Measurements from ENCODE around the gene STAC3. TPM values are rescaled to one million over a fixed set of nuclear protein-coding genes. Genes with fewer than 3 reads are reported as not detected.

STAC3 gene
- total RNA-seq, 2 experiments from 2014 or later = 2.0 to 3.0 TPM

DNA sequence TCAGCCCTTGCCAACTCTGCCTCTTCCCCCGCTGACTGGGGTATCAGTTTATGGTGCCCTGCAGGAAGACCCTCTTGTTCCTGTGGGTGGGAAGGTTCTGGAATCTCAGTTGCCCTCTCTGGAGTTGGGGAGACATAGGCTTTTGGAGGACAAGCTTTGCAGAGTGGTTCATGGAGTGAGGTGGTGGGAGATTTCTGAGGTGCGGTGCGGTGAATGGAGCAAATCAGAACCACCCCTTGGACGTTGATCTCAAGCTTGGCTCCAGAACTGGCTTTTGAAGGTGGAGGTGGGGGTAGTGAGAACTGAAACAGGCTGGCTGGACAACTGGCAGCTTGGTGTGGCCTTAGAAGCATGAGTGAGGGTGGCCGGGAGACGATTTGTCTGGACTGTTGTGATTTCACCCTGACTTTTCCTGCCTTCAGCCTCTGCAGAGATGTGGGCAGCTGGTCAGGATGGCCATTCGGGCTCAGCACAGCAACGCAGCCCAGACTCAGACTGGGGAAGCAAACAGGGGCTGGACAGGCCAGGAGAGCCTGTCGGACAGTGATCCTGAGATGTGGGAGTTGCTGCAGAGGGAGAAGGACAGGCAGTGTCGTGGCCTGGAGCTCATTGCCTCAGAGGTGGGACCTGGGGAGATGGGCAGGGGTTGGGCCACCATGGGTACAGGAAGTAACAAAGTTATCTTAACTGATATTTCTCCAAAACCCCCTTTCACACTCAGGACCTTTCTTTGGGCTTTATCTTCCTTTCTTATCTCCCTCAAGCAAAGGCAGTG is 20.4 kb downstream of the STAC3 start:
- H3K27ac ChIP-seq (ENCODE audit: low read depth in 1 of 2, low read length in 2 of 2) = no peak overlapping the region
- no peak for DNase-seq
- no peaks in the 10 kb centered on the region for H3K9me3 Mint-ChIP-seq
- H3K4me3 Mint-ChIP-seq = peak overlapping the region; percentile 93
- peaks cover 63% of the 10 kb centered on the region for H3K4me1 ChIP-seq (ENCODE audit: insufficient read depth, low read length)
- H3K27me3 ChIP-seq (ENCODE audit: control insufficient read depth in 1 of 2, insufficient read depth in 2 of 2, low read length in 2 of 2) = peaks cover 10 to 21% of the 10 kb centered on the region in 2 experiments
- H3K27ac Mint-ChIP-seq = no peak overlapping the region
- intact Hi-C loops (cut with DNase I, micrococcal nuclease) = loop anchor here in 1 of 2 experiments (5.0 kb wide), 1 partner anchor 148 kb away; no protein-coding TSS in a partner anchor
- POLR2A ChIA-PET = interaction anchor here (1.3 to 2.7 kb wide), 5 partner anchors 9 to 161 kb away, joined by 3 to 48 read pairs (median 11); no protein-coding TSS in a partner anchor
- H3K27me3 Mint-ChIP-seq = peaks cover 22% of the 10 kb centered on the region
- H3K4me1 Mint-ChIP-seq (ENCODE audit: low read depth) = peaks cover 59% of the 10 kb centered on the region
- peaks cover 0 to 5% of the 10 kb centered on the region in 2 experiments for H3K9me3 ChIP-seq (ENCODE audit: control insufficient read depth in 1 of 2, insufficient read depth in 1 of 2, low read length in 2 of 2)
- ATAC-seq (ENCODE audit: poor library complexity) = no peak
- H3K36me3 Mint-ChIP-seq (ENCODE audit: low read depth) = peaks cover 48% of the 10 kb centered on the region
- TF ChIP-seq, protein P1, sequence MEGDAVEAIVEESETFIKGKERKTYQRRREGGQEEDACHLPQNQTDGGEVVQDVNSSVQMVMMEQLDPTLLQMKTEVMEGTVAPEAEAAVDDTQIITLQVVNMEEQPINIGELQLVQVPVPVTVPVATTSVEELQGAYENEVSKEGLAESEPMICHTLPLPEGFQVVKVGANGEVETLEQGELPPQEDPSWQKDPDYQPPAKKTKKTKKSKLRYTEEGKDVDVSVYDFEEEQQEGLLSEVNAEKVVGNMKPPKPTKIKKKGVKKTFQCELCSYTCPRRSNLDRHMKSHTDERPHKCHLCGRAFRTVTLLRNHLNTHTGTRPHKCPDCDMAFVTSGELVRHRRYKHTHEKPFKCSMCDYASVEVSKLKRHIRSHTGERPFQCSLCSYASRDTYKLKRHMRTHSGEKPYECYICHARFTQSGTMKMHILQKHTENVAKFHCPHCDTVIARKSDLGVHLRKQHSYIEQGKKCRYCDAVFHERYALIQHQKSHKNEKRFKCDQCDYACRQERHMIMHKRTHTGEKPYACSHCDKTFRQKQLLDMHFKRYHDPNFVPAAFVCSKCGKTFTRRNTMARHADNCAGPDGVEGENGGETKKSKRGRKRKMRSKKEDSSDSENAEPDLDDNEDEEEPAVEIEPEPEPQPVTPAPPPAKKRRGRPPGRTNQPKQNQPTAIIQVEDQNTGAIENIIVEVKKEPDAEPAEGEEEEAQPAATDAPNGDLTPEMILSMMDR (IDR thresholded peaks at IDR 0.05) = no peak
- CTCF ChIA-PET = interaction anchor here (2.2 to 8.3 kb wide), 3 partner anchors 8 to 16 kb away, joined by 21 to 127 read pairs (median 24); a partner anchor contains a TSS
- H3K4me3 ChIP-seq (ENCODE audit: low read length) = peak overlapping the region; percentile 98
- peaks cover 39% of the 10 kb centered on the region for H3K36me3 ChIP-seq (ENCODE audit: insufficient read depth, low read length)

GRCh38 chr12:57229634-57230380 is 21.2 kb downstream of the STAC3 start, which contains the start of gene SHMT2:
Gene SHMT2 (plus strand): TSS chr12:57229711. CDS start chr12:57229779, 68 bp downstream.
- peak within 1 kb of the TSS; percentile 76 for H3K27ac Mint-ChIP-seq
- Histone ChIP-seq H3K27ac (ENCODE audit: low read depth in 1 of 2, low read length in 2 of 2) (peak within 1 kb of the TSS; percentile 19 to 35), H3K4me3 (ENCODE audit: low read length) (peak within 1 kb of the TSS; percentile 98), H3K36me3 (ENCODE audit: insufficient read depth, low read length) (peaks cover 36% of the 10 kb centered on the region), H3K9me3 (ENCODE audit: control insufficient read depth in 1 of 2, insufficient read depth in 1 of 2, low read length in 2 of 2) (peaks cover 0 to 11% of the 10 kb centered on the region in 2 experiments), H3K4me1 (ENCODE audit: insufficient read depth, low read length) (peaks cover 65% of the 10 kb centered on the region), H3K27me3 (ENCODE audit: control insufficient read depth in 1 of 2, insufficient read depth in 2 of 2, low read length in 2 of 2) (peaks cover 16 to 23% of the 10 kb centered on the region in 2 experiments)
- H3K27me3 Mint-ChIP-seq = peaks cover 29% of the 10 kb centered on the region
- POLR2A ChIA-PET = interaction anchor here (1.0 to 2.7 kb wide), 10 partner anchors 8 to 231 kb away, joined by 3 to 48 read pairs (median 6); partner anchors contain the start of genes NXPH4 and STAT6
- DNase-seq = peak; percentile 81 to 97 (median 90)
- H3K4me1 Mint-ChIP-seq (ENCODE audit: low read depth) = peaks cover 63% of the 10 kb centered on the region
- ATAC-seq (ENCODE audit: poor library complexity) = peak; percentile 55
- H3K9me3 Mint-ChIP-seq = no peaks in the 10 kb centered on the region
- intact Hi-C loops (cut with DNase I, micrococcal nuclease) = loop anchor here (1.0 to 5.0 kb wide), 2 partner anchors 9 to 148 kb away; no protein-coding TSS in a partner anchor
- peak within 1 kb of the TSS; percentile 93 for H3K4me3 Mint-ChIP-seq
- CTCF ChIA-PET = interaction anchor here (2.2 to 8.3 kb wide), 3 partner anchors 8 to 16 kb away, joined by 21 to 127 read pairs (median 24); a partner anchor contains a TSS
- TF ChIP-seq, protein P1 (IDR thresholded peaks at IDR 0.05) = no peak
- H3K36me3 Mint-ChIP-seq (ENCODE audit: low read depth) = peaks cover 47% of the 10 kb centered on the region

Data from CD4-positive, alpha-beta T cell (primary cell).